SKM-1 treated with dmso at 0.1 percent for 144 hours (cell line): ENCODE measurements around the gene KCNF1.

Source experiments
- DNase-seq: peaks from one replicate; lab custom pipeline; 2025; ENCODE audit not compliant: unreplicated experiment; lab: John Stamatoyannopoulos, UW

Gene KCNF1

GRCh38 chr2:10901160-10901939 lies 10.4 kb upstream of the KCNF1 start:
- no peak for DNase-seq

- DNase-seq, result no peak
These were observed 7.9 kb upstream of the KCNF1 start for GRCh38 chr2:10903861-10904210.

- no peak for DNase-seq
These were observed 7.3 kb upstream of the KCNF1 start for GRCh38 chr2:10904455-10904854.

GRCh38 chr2:10905006-10905861 lies 6.5 kb upstream of the KCNF1 start:
- DNase-seq, result no peak

GRCh38 chr2:10905862-10906143 lies 5.9 kb upstream of the KCNF1 start:
- DNase-seq, result no peak

GRCh38 chr2:10906926-10907625 lies 4.7 kb upstream of the KCNF1 start:
- DNase-seq, result no peak

- no peak for DNase-seq
These were observed 3.5 kb upstream of the KCNF1 start for GRCh38 chr2:10908195-10908594.

- DNase-seq, result no peak
These were observed 2.4 kb upstream of the KCNF1 start for GRCh38 chr2:10909050-10909995.

GRCh38 chr2:10909996-10910341 lies 1.8 kb upstream of the KCNF1 start:
- DNase-seq, result no peak

- no peak for DNase-seq
These were observed 1.1 kb upstream of the KCNF1 start for GRCh38 chr2:10910625-10911024.

GRCh38 chr2:10912076-10912731 lies 470 bp downstream of the KCNF1 start:
- no peak for DNase-seq

- no peak for DNase-seq
These were observed 1.2 kb downstream of the KCNF1 start for GRCh38 chr2:10912796-10913455.

GRCh38 chr2:10913501-10914271 lies 2.0 kb downstream of the KCNF1 start:
- no peak for DNase-seq

GRCh38 chr2:10914272-10914693 lies 2.5 kb downstream of the KCNF1 start:
- DNase-seq, result no peak

GRCh38 chr2:10915236-10915635 lies 3.5 kb downstream of the KCNF1 start:
- DNase-seq, result no peak

- DNase-seq, result no peak
These were observed 4.1 kb downstream of the KCNF1 start for GRCh38 chr2:10915731-10916276.

- no peak for DNase-seq
These were observed 5.2 kb downstream of the KCNF1 start for GRCh38 chr2:10916953-10917352.

GRCh38 chr2:10917927-10918326 lies 6.2 kb downstream of the KCNF1 start:
- DNase-seq, result no peak
